Measurements from ENCODE around the gene SEMA3E.

Gene SEMA3E

GRCh38 chr7:83478616-83479015, 170.3 kb downstream of the SEMA3E start:
- in situ Hi-C loops (cut with MboI; ENCODE audit: low pct_unique_long_range_greater_than_20kb, low sequenced_read_pairs, unreplicated experiment), result no loop called here
- TF ChIP-seq, protein P1, sequence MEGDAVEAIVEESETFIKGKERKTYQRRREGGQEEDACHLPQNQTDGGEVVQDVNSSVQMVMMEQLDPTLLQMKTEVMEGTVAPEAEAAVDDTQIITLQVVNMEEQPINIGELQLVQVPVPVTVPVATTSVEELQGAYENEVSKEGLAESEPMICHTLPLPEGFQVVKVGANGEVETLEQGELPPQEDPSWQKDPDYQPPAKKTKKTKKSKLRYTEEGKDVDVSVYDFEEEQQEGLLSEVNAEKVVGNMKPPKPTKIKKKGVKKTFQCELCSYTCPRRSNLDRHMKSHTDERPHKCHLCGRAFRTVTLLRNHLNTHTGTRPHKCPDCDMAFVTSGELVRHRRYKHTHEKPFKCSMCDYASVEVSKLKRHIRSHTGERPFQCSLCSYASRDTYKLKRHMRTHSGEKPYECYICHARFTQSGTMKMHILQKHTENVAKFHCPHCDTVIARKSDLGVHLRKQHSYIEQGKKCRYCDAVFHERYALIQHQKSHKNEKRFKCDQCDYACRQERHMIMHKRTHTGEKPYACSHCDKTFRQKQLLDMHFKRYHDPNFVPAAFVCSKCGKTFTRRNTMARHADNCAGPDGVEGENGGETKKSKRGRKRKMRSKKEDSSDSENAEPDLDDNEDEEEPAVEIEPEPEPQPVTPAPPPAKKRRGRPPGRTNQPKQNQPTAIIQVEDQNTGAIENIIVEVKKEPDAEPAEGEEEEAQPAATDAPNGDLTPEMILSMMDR (IDR thresholded peaks at IDR 0.05; ENCODE audit: extremely low read depth, insufficient read depth, missing control alignments), result no peak
- no peak for DNase-seq (ENCODE audit: low spot score)

GRCh38 chr7:83476511-83477050, 172.4 kb downstream of the SEMA3E start:
- TF ChIP-seq, protein P1 (IDR thresholded peaks at IDR 0.05; ENCODE audit: extremely low read depth, insufficient read depth, missing control alignments), result no peak
- in situ Hi-C loops (cut with MboI; ENCODE audit: low pct_unique_long_range_greater_than_20kb, low sequenced_read_pairs, unreplicated experiment), result no loop called here

GRCh38 chr7:83475420-83475819, 173.5 kb downstream of the SEMA3E start:
- TF ChIP-seq, protein P1 (IDR thresholded peaks at IDR 0.05; ENCODE audit: extremely low read depth, insufficient read depth, missing control alignments), result no peak
- DNase-seq (ENCODE audit: low spot score), result no peak
- in situ Hi-C loops (cut with MboI; ENCODE audit: low pct_unique_long_range_greater_than_20kb, low sequenced_read_pairs, unreplicated experiment), result no loop called here

More at GRCh38 chr7:83476511-83477050, 172.4 kb downstream of the SEMA3E start:
- DNase-seq (ENCODE audit: low spot score), result no peak

GRCh38 chr7:83472376-83472775, 176.6 kb downstream of the SEMA3E start:
- TF ChIP-seq, protein P1 (IDR thresholded peaks at IDR 0.05; ENCODE audit: extremely low read depth, insufficient read depth, missing control alignments), result no peak
- no peak for DNase-seq (ENCODE audit: low spot score)
- in situ Hi-C loops (cut with MboI; ENCODE audit: low pct_unique_long_range_greater_than_20kb, low sequenced_read_pairs, unreplicated experiment), result no loop called here

DNA sequence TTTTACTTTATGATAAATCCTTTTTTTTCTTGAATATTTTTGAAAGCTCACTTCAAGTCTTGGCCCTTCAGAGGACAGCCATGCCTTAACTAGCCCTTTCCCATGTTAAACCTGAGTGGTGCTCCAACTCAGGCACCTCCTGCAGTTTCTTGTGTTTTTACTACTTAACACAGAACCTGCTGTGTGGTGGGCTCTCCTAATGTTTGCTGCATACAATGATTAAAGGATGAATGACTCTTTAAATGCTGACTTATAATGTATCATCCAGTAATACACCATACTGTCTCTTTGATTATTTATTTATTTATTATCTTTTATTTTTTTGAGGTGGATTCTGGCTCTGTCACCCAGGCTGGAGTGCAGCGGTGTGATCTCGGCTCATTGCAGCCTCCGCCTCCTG, 179.4 kb downstream of the SEMA3E start:
- TF ChIP-seq, protein P1 (IDR thresholded peaks at IDR 0.05; ENCODE audit: extremely low read depth, insufficient read depth, missing control alignments), result no peak
- in situ Hi-C loops (cut with MboI; ENCODE audit: low pct_unique_long_range_greater_than_20kb, low sequenced_read_pairs, unreplicated experiment), result no loop called here

DNA sequence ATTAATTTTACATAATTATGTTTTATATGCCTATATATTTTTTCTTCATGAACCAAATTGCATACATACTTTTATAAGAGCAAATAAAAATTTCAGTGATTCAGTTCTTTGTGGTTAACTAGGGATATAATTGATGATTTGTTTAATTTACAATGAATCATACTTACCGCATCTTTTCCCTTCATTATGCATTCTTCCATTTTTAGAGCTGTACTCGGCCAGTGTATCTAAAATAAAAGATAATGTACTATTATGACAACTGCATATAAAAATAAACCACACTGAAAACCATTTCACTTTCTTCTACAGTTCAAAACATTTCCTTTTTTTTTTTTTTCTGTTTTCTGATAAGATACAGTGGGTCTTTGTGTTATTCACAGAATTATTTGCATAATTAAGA, 179.9 kb downstream of the SEMA3E start:
- TF ChIP-seq, protein P1 (IDR thresholded peaks at IDR 0.05; ENCODE audit: extremely low read depth, insufficient read depth, missing control alignments), result no peak
- DNase-seq (ENCODE audit: low spot score), result no peak
- in situ Hi-C loops (cut with MboI; ENCODE audit: low pct_unique_long_range_greater_than_20kb, low sequenced_read_pairs, unreplicated experiment), result no loop called here

More for the DNA sequence above, 179.4 kb downstream of the SEMA3E start:
- DNase-seq (ENCODE audit: low spot score), result no peak
